Stomach (tissue), 4 donors: ENCODE results near the gene TMEM40.

ENCODE experiments used
- POLR2AphosphoS5 ChIP-seq, 3 donors: sonication (generic); formaldehyde crosslinking; IDR thresholded peaks; one replicate each; pipeline ENCODE4 v1.6.1; 2016; ENCODE audit warnings: antibody characterized with exemption in 3 of 3
- TF ChIP-seq, protein P1 (sequence below), 7 experiments: fragments of 450-650 bp in 4 of 7; fragments of 200-600 bp in 3 of 7; sonication (generic) in 3 of 7; IDR thresholded peaks; one replicate each; pipeline ENCODE4 v1.5.1; 2016 to 2019; ENCODE audit warnings: antibody characterized with exemption in 7 of 7, control low read depth in 2 of 7, mild to moderate bottlenecking in 1 of 7

DNA sequence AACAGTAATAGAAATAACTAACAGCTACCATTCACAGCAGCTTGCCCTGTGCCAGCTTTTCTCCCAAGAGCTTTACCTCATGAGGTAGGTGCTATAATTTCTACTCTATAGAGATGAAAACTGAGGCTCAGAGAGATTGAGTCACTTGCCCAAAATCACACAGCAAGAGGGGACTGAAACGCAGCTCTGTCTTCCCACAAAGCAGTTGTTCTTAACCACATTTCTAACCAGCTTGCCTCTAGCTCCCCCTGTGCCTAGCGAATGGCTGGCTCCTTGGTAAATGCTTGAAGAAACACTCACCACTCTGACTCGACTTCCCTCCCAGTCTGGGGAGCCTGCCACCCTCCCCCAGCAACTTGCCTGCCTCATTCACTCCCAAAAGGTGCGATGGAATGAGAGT is 15.6 kb upstream of the TMEM40 start:
- TF ChIP-seq, protein P1, sequence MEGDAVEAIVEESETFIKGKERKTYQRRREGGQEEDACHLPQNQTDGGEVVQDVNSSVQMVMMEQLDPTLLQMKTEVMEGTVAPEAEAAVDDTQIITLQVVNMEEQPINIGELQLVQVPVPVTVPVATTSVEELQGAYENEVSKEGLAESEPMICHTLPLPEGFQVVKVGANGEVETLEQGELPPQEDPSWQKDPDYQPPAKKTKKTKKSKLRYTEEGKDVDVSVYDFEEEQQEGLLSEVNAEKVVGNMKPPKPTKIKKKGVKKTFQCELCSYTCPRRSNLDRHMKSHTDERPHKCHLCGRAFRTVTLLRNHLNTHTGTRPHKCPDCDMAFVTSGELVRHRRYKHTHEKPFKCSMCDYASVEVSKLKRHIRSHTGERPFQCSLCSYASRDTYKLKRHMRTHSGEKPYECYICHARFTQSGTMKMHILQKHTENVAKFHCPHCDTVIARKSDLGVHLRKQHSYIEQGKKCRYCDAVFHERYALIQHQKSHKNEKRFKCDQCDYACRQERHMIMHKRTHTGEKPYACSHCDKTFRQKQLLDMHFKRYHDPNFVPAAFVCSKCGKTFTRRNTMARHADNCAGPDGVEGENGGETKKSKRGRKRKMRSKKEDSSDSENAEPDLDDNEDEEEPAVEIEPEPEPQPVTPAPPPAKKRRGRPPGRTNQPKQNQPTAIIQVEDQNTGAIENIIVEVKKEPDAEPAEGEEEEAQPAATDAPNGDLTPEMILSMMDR (IDR thresholded peaks at IDR 0.05): no peak
- TF ChIP-seq POLR2AphosphoS5 (IDR thresholded peaks at IDR 0.05): no peak
